Heart left ventricle (tissue), 16 donors: ENCODE data around the gene SLC4A4. TPM values are rescaled to one million over a fixed set of nuclear protein-coding genes. Genes with fewer than 3 reads are reported as not detected.

Experiments used
- ATAC-seq, 4 donors: fragments of 200-7000 bp; cut with Tn5 transposase; one replicate each; pipeline ENCODE4 v1.9.1; 2020 to 2022; ENCODE audit warnings: moderate library complexity in 4 of 4, mild to moderate bottlenecking in 3 of 4, moderate number of reproducible peaks in 1 of 4
- DNase-seq, 5 donors: peaks; one replicate each; pipeline ENCODE4 v3.0.0-alpha.2; 2020
- H3K27ac ChIP-seq, 12 donors: fragments of 200-600 bp; sonication (generic) in 4 of 12; one replicate each; pipeline versions ENCODE4 v1.5.0 to v1.8.0; 2016 to 2022; ENCODE audit warnings: mild to moderate bottlenecking in 2 of 12
- H3K27me3 ChIP-seq, 9 donors: fragments of 200-600 bp; sonication (generic) in 2 of 9; one replicate each; pipeline versions ENCODE4 v1.5.1 to v1.8.0; 2016 to 2022; ENCODE audit warnings: mild to moderate bottlenecking in 3 of 9
- H3K36me3 ChIP-seq, 9 donors: fragments of 200-600 bp; sonication (generic) in 2 of 9; one replicate each; pipeline versions ENCODE4 v1.5.0 to v1.8.0; 2018 to 2022; ENCODE audit warnings: mild to moderate bottlenecking in 2 of 9
- H3K4me1 ChIP-seq, 12 donors: fragments of 200-600 bp; sonication (generic) in 4 of 12; one replicate each; pipeline versions ENCODE4 v1.5.0 to v1.8.0; 2016 to 2022; ENCODE audit warnings: mild to moderate bottlenecking in 3 of 12
- H3K4me3 ChIP-seq, 12 donors: fragments of 200-600 bp; sonication (generic) in 4 of 12; one replicate each; pipeline versions ENCODE4 v1.5.0 to v1.8.0; 2017 to 2022; ENCODE audit warnings: mild to moderate bottlenecking in 9 of 12, moderate library complexity in 4 of 12
- H3K9me3 ChIP-seq, 12 donors: fragments of 200-600 bp; sonication (generic) in 4 of 12; one replicate each; pipeline versions ENCODE4 v1.5.0 to v1.8.0; 2016 to 2022; ENCODE audit warnings: mild to moderate bottlenecking in 1 of 12
- POLR2A ChIP-seq, 2 donors: fragments of 450-650 bp; IDR thresholded peaks; one replicate each; pipeline ENCODE4 v1.6.1; 2017; ENCODE audit warnings: antibody characterized with exemption in 2 of 2, mild to moderate bottlenecking in 2 of 2, moderate library complexity in 2 of 2
- WGBS, 4 donors: extraction: QIAGEN DNeasy Blood & Tissue Kit in 2 of 4; methylation state at CpG; one replicate each; pipeline versions ENCODE4 v1.1.5 to v1.1.7; 2013 to 2018; 5-methylcytosine and 5-hydroxymethylcytosine counted together
- intact Hi-C, 10 donors: fragments of 100-400 bp; cut with DNase I; formaldehyde crosslinking; loops; one replicate each; pipeline versions ENCODE4 v1.11.1 to v1.14.2; 2022
- polyA plus RNA-seq, 2 donors: library from polyadenylated mRNA; stranded (reverse); fragments of 200-250 nt; gene quantifications; one replicate each; pipeline ENCODE4 v1.2.3, GENCODE V29; 2013
- total RNA-seq, 9 donors: library from RNA; depleted of rRNA in 2 of 9; stranded (reverse); fragments of >200 nt in 2 of 9; fragmentation: NEBNext Ultra II Directional in 3 of 9; extraction: Animal tissue kit (Norgen Biotek cat#: 25700) in 3 of 9; gene quantifications; one replicate each; pipeline versions ENCODE4 v1.1.0 to v1.2.4, GENCODE V29; 2016 to 2023
- TF ChIP-seq, protein P1 (sequence below), 12 donors: fragments of 200-600 bp; sonication (generic) in 4 of 12; IDR thresholded peaks; one replicate each; pipeline versions ENCODE4 v1.5.0 to v1.8.0; 2018 to 2022; ENCODE audit warnings: antibody characterized with exemption in 12 of 12, mild to moderate bottlenecking in 5 of 12
- donor health status: ischemic (EF 13 %, LVEDD 7.1; RV severe dilation, severe dysfunction).
- donor health status: healthy with polysubstance abuse.
- donor health status: DM: no; HTN: yes; CAD: no.
- donor health status: DM: no; HTN: no; CAD: no.
- donor health status: ischemic (EF 25% LVEDD 6.9; RV normal size, moderate dysfunction).
- donor health status: ischemic (EF 25% LVEDD 5.7; RV mildly dilated, moderate dysfunction).
- donor health status: healthy.
- donor health status: DM: yes; HTN: yes; CAD: no.
- donor health status: ischemic (EF 35%, LVEDD 5.7; RV mildly dilated, moderate dysfunction).
- donor health status: nonischemic (EF 11% LVEDD 7.7; RV severe dilation, severe dysfunction).
- donor health status: DM: yes; HTN: yes; CAD: no.
- donor health status: PGD.
- donor health status: ischemic (EF 29% LVEDD 5.4; RV normal size, mild dysfunction).
- donor health status: nonischemic (EF 23%, LVEDD 6.1; RV moderate dilation, normal function).

Gene SLC4A4
- total and polyA plus RNA-seq, 11 donors: 3.7 to 48.0 (median 17.9) TPM

DNA sequence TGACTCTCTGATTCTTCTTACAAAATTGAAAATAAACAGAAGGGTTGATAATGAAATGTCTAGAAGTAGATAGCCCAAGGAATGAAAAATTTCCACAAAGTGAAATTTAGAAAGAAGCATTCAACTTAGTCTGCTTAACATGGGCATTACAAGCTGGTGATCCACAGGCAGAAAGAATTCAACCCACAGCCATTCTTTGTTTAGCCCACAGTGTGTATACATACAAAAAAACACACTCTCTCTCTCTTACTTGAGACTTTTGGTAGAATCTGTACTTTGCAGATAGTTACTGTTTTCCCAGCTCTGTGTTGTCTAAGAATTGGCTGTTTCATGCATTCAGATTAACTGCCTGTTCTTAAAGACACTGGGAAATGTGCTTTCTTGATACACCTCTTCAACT lies 159.8 kb downstream of the SLC4A4 start:
- ATAC-seq (no peak), DNase-seq (no peak)
- no peaks in the 10 kb centered on the region for H3K36me3 ChIP-seq
- H3K4me1 ChIP-seq: no peaks in the 10 kb centered on the region
- intact Hi-C loops: no loop called here
- H3K9me3 ChIP-seq: peaks cover 0 to 4% (median 0%) of the 10 kb centered on the region in 12 donors
- no peak overlapping the region for H3K27ac ChIP-seq
- TF ChIP-seq POLR2A (IDR thresholded peaks at IDR 0.05): no peak
- TF ChIP-seq, protein P1, sequence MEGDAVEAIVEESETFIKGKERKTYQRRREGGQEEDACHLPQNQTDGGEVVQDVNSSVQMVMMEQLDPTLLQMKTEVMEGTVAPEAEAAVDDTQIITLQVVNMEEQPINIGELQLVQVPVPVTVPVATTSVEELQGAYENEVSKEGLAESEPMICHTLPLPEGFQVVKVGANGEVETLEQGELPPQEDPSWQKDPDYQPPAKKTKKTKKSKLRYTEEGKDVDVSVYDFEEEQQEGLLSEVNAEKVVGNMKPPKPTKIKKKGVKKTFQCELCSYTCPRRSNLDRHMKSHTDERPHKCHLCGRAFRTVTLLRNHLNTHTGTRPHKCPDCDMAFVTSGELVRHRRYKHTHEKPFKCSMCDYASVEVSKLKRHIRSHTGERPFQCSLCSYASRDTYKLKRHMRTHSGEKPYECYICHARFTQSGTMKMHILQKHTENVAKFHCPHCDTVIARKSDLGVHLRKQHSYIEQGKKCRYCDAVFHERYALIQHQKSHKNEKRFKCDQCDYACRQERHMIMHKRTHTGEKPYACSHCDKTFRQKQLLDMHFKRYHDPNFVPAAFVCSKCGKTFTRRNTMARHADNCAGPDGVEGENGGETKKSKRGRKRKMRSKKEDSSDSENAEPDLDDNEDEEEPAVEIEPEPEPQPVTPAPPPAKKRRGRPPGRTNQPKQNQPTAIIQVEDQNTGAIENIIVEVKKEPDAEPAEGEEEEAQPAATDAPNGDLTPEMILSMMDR (IDR thresholded peaks at IDR 0.05): no peak
- no peaks in the 10 kb centered on the region for H3K27me3 ChIP-seq
- no peak overlapping the region for H3K4me3 ChIP-seq

DNA sequence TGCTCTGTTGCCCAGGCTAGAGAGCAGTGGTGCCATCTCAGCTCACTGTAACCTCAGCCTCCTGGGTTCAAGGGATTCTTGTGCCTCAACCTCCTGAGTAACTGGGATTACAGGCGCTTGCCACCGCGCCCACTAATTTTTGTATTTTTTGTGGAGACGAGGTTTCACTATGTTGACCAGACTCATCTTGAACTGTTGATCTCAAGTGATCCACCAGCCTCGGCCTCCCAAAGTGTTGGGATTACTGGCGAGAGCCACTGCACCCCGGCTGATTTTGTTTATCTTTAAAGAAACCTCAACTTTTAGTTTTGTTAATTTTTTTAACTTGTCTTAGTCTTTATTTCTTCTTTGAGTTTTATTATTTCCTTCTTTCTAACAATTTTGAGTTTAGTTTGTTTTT lies 163.2 kb downstream of the SLC4A4 start:
- TF ChIP-seq, protein P1 (IDR thresholded peaks at IDR 0.05): no peak
- TF ChIP-seq POLR2A (IDR thresholded peaks at IDR 0.05): no peak
- peak in 1 of 5 donors; percentile 39 for DNase-seq
- 93 to 95% (median 95%) methylated on average over 7 of the region's 7 CpGs for WGBS, 4 donors
- ATAC-seq: no peak
- Histone ChIP-seq H3K36me3 (no peaks in the 10 kb centered on the region), H3K27me3 (no peaks in the 10 kb centered on the region), H3K4me1 (no peaks in the 10 kb centered on the region), H3K4me3 (no peak overlapping the region), H3K9me3 (peaks cover 0 to 4% (median 0%) of the 10 kb centered on the region in 12 donors), H3K27ac (no peak overlapping the region)
- intact Hi-C loops: no loop called here

DNA sequence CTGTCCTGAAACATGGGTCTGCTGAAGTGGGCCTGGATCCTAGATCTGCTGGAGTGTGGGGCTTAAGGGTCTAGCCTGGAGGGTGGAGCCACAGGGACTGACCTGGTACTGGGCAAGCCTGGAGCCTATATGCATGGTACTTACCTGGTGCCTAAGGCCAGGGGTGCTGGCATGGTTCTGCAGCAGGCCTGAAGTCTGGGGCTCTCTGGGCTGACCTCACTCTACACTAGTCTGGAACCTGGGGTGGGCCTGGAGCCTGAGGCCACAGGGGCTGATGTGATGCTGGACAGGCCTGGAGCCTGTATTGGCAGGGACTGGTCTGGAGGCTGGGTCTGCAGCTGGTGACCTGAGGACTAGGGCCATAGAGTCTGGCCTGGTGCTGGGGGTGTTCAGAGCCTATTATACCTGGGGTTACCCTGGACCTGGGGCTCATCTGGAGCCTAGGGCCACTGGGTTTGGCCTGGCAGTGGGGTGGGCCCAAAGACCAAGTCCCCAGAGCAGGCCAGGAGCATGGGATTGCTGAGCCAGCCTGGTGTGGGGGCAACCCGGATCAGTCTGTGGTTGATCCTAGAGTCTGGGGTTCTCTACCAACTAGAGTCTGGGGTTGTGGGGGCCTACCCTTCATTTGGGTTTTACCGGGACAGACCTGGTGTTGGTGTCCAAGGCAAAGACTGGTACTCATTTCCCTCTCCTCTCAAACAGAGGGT lies 179.6 kb downstream of the SLC4A4 start:
- Histone ChIP-seq H3K27ac (no peak overlapping the region), H3K4me3 (no peak overlapping the region), H3K9me3 (peaks cover 0 to 3% (median 0%) of the 10 kb centered on the region in 12 donors), H3K27me3 (no peaks in the 10 kb centered on the region), H3K36me3 (no peaks in the 10 kb centered on the region), H3K4me1 (peaks cover 0 to 5% (median 0%) of the 10 kb centered on the region in 12 donors)
- WGBS, 4 donors: 79 to 91% (median 86%) methylated on average over 1 to 2 of the region's 2 CpGs
- DNase-seq (no peak), ATAC-seq (peak in 1 of 4 donors; percentile 41)
- no peak for TF ChIP-seq POLR2A (IDR thresholded peaks at IDR 0.05)
- TF ChIP-seq, protein P1 (IDR thresholded peaks at IDR 0.05): no peak
- intact Hi-C loops: no loop called here

DNA sequence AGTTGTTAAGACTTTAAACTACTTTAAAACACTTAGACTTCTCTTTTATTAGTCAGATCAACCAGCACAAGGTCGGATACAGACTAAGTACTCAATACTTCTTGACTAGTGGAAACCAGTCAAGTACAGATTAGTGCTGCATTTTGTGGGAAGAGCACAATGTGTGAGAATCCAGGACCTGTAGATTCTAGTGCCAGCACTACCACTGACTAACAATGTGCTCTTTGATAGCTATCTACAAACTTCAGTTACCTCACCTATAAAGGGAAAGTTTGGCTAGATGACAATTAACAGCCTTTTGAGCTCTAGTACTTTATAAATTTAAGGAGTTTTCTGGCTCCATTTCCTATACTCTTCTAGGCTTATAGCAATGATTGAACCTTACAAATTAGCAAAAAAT lies 181.5 kb downstream of the SLC4A4 start:
- Histone ChIP-seq H3K4me1 (peaks cover 0 to 5% (median 0%) of the 10 kb centered on the region in 12 donors), H3K27ac (no peak overlapping the region), H3K27me3 (no peaks in the 10 kb centered on the region), H3K36me3 (no peaks in the 10 kb centered on the region), H3K9me3 (no peaks in the 10 kb centered on the region), H3K4me3 (no peak overlapping the region)
- TF ChIP-seq, protein P1 (IDR thresholded peaks at IDR 0.05): no peak
- no peak for TF ChIP-seq POLR2A (IDR thresholded peaks at IDR 0.05)
- intact Hi-C loops: no loop called here
- 63 to 78% (median 67%) methylated on average over 1 of the region's 1 CpG for WGBS, 4 donors
- ATAC-seq: no peak
- DNase-seq: no peak
